ENCODE measurements around the gene TGFBR3L. TPM values are rescaled to one million over a fixed set of nuclear protein-coding genes. Genes with fewer than 3 reads are reported as not detected.

The TGFBR3L gene
- total RNA-seq, 2 donors from 2014 or later, result 7.4 to 9.7 TPM

- Mint-ChIP-seq H3K4me1 (ENCODE audit: low read depth) (peaks cover 40% of the 10 kb centered on the region), H3K27me3 (ENCODE audit: low read depth) (peaks cover 27% of the 10 kb centered on the region), H3K4me3 (peak overlapping the region; percentile 44 to 65), H3K27ac (no peak overlapping the region), H3K9me3 (no peaks in the 10 kb centered on the region), H3K36me3 (ENCODE audit: insufficient read depth in 2 of 2) (no peaks in the 10 kb centered on the region)
- DNase-seq, result no peak
- ATAC-seq (replicated peaks in 1 of 2), result no peak
Observed at GRCh38 chr19:7872306-7873204, 42.1 kb upstream of the TGFBR3L start.

DNA sequence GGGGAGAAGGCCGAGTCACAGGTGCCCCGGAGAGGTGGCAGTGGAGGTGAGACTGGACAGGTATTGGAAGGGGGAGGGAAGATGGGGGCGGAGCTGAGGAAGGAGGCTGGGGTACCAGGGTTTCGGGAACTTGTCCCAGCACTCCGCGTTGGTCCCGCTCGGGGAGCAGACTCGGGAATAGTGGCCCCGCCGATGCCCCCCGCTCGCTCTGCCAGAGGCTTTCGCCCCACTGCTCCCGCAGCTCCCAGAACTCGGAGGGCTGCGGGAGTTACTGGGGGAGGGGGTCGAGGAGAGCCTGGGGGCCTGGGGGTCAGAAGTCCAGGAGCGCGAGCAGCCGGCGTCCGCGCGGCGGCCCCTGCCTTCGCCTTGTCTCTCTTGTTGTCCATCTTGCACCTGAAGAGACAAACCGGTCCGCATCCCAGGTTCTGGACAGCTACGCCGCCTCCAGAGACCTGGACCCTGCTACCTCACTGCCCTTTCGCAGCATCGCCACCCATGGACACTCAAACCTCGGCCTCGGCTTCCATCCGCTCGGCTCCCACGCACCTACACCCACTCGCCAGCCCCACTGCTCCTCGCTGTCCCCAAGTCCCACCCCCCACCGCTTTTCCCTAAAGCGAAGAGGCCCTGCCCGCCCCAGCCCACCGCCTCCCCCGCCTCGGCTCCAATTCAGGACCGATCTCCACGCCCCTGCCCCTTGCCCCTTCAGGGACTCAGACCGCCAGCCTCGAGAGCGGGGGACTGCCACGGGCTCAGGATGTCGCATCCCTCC is 41.1 kb upstream of the TGFBR3L start:
- H3K9me3 Mint-ChIP-seq, result no peaks in the 10 kb centered on the region
- DNase-seq, result no peak
- H3K36me3 Mint-ChIP-seq (ENCODE audit: insufficient read depth in 2 of 2), result no peaks in the 10 kb centered on the region
- peaks cover 24% of the 10 kb centered on the region for H3K27me3 Mint-ChIP-seq (ENCODE audit: low read depth)
- H3K4me3 Mint-ChIP-seq, result peak overlapping the region; percentile 81 to 85
- peaks cover 38% of the 10 kb centered on the region for H3K4me1 Mint-ChIP-seq (ENCODE audit: low read depth)
- no peak overlapping the region for H3K27ac Mint-ChIP-seq
- ATAC-seq (replicated peaks in 1 of 2), result no peak

DNA sequence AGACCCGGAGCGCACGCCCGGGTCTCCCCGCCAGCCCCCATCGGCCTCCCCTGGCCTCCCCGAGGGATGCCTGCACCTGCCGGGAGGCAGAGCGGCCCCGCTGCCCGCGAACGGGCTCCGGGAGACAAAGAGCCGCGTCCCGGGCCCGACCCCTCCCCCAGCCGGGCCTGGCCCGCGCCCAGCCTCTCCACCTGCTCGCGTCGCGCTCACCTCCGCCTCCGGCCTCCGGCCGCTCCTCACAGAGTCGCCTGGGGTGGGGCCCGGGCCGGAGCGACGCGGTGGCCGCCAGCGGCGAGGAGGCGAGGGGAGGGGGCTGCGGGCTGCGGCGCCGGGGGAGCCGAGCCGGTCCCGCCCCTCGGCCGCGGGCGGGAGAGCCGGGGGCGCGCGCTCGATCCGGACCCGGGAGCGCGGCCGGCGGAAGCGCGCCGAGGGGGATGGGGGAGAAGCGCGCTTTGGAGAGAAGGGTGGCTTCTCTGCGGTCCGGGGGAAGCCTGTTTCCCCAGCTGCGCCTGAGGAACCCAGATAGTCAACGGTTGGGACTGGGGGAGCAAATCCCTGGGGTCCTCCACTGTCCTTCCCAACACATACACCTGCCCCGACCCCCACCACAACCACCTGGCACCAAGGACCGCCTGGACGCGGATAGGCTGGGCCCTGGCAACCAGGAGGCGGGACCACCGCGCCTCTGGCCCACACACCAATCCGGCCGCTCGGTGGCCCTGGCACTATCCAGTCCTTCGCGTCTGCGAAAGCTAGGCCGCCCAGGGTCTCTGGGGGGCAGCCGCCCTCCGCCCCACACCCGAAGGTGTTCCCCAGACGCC is 40.3 kb upstream of the TGFBR3L start, which contains the start of gene PRR36:
Gene PRR36 (minus strand): TSS at position 315 of the 821 bp plus-strand sequence. CDS start 701 bp downstream, outside the sequence.
- Mint-ChIP-seq H3K27me3 (ENCODE audit: low read depth) (peaks cover 24% of the 10 kb centered on the region), H3K27ac (no peak within 1 kb of the TSS), H3K4me3 (peak within 1 kb of the TSS; percentile 81 to 85), H3K9me3 (no peaks in the 10 kb centered on the region), H3K4me1 (ENCODE audit: low read depth) (peaks cover 32% of the 10 kb centered on the region), H3K36me3 (ENCODE audit: insufficient read depth in 2 of 2) (no peaks in the 10 kb centered on the region)
- ATAC-seq (replicated peaks in 1 of 2) (peak in 1 of 2 donors; percentile 13), DNase-seq (peak; percentile 38 to 54)

DNA sequence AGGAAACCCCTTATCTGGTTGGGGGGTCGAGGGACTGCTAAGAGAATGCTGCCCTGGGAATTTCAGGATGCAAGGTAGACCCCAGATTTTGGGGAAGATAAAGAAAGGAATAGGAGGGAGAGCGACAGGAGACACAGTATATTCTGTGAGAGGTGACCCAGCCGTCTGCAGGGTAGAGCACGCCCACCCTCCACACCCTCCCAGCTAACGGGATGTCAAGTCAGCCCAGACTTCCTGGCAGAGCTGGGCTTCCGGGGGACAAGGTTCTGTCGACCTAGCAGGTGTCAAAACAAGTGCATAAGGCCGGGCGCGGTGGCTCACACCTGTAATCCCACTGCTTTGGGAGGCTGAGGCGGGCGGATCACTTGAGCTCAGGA is 39.7 kb upstream of the TGFBR3L start:
- no peaks in the 10 kb centered on the region for H3K36me3 Mint-ChIP-seq (ENCODE audit: insufficient read depth in 2 of 2)
- DNase-seq, result no peak
- H3K9me3 Mint-ChIP-seq, result no peaks in the 10 kb centered on the region
- peaks cover 31% of the 10 kb centered on the region for H3K4me1 Mint-ChIP-seq (ENCODE audit: low read depth)
- H3K27me3 Mint-ChIP-seq (ENCODE audit: low read depth), result peaks cover 24% of the 10 kb centered on the region
- H3K4me3 Mint-ChIP-seq, result peak overlapping the region; percentile 67 to 77
- no peak overlapping the region for H3K27ac Mint-ChIP-seq
- ATAC-seq (replicated peaks in 1 of 2), result no peak

DNA sequence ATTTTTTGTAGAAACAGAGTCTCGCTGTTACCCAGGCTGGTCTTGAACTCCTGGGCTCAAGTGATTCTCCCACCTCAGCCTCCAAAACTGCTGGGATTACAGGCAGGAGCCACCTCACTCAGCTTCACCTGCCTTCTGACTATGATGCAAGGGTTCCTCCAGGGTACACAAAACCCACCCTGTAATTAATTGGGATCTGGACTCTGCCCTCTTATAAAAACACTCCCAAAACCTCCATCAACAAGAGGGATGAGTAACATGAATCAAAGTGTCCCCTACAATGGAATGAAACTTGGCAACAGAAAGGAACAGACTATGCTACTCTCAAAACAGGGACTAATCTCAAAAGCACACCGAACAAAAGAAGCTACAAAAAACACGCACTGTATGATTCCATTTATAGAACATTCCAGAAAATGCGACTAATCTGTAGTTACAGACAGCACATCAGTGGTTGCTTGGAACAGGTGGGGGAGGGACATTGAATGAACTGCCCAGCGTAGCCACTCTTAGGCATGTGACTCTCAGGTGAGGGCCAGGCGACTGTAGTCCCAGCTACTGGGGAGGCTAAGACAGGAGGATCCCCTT is 37.3 kb upstream of the TGFBR3L start:
- H3K27ac Mint-ChIP-seq, result no peak overlapping the region
- peaks cover 9% of the 10 kb centered on the region for H3K4me1 Mint-ChIP-seq (ENCODE audit: low read depth)
- H3K36me3 Mint-ChIP-seq (ENCODE audit: insufficient read depth in 2 of 2), result no peaks in the 10 kb centered on the region
- peaks cover 0 to 3% of the 10 kb centered on the region in 2 donors for H3K9me3 Mint-ChIP-seq
- DNase-seq, result no peak
- ATAC-seq (replicated peaks in 1 of 2), result no peak
- H3K27me3 Mint-ChIP-seq (ENCODE audit: low read depth), result peaks cover 11% of the 10 kb centered on the region
- H3K4me3 Mint-ChIP-seq, result no peak overlapping the region

DNA sequence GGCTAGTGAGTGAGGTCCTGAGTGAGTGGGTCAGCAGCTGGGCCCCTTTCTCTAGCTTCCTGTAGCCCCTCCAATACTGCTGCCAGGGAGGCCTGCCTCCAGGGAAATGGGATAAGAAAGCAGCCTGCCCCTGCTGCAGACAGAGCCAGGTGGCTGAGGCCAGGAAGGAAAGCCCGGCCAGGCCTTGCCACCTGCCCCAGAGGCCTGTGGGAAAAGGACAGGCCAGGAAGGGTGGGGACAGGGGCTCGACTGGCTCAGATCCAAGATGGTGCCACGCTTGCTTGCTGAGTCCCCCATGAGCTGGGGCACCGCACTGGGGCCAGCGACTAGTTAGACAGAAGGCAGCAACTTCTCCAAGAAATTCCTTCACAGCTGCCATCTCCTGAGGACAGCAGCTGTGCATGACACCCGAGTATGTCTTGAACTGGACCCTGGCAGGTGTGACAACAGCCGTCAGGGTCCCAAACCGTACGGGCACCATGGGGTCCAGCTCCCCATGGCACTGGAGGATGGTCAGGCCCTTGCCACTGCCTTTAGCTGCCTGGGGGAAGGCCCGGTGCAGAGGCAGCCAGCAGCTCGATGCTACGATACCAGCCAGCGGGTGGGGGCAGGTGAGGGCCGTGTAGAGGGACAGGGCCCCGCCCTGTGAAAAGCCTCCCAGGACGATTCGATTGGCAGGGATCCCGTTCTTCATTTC is 35.4 kb upstream of the TGFBR3L start:
- Mint-ChIP-seq H3K4me3 (no peak overlapping the region), H3K27ac (no peak overlapping the region), H3K27me3 (ENCODE audit: low read depth) (no peaks in the 10 kb centered on the region), H3K4me1 (ENCODE audit: low read depth) (peaks cover 4% of the 10 kb centered on the region), H3K36me3 (ENCODE audit: insufficient read depth in 2 of 2) (no peaks in the 10 kb centered on the region), H3K9me3 (peaks cover 0 to 3% of the 10 kb centered on the region in 2 donors)
- peak; percentile 27 to 68 for ATAC-seq (replicated peaks in 1 of 2)
- no peak for DNase-seq

DNA sequence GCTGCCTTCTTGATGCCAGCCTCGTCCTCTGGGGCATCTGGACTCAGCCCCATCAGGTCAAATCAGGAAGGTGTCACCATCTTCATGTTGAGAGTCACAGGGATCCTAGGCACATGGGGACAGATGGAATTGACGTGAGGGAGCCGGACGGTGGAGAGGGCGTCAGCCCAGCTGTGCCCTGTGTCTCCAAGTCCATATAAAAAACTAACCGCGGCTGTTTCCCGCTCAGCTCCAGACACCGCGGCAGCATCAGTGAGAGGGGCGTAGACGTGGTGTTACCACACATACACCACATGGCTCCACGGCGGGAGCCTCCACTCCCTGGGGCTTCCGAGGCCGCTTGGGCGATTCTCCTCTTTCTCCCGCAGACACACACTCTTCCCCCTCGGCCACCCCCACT is 34.8 kb upstream of the TGFBR3L start:
- Mint-ChIP-seq H3K36me3 (ENCODE audit: insufficient read depth in 2 of 2) (no peaks in the 10 kb centered on the region), H3K4me3 (no peak overlapping the region), H3K9me3 (peaks cover 0 to 3% of the 10 kb centered on the region in 2 donors), H3K27ac (no peak overlapping the region), H3K27me3 (ENCODE audit: low read depth) (no peaks in the 10 kb centered on the region), H3K4me1 (ENCODE audit: low read depth) (peaks cover under 1% of the 10 kb centered on the region)
- no peak for DNase-seq
- ATAC-seq (replicated peaks in 1 of 2), result peak; percentile 48 to 75

DNA sequence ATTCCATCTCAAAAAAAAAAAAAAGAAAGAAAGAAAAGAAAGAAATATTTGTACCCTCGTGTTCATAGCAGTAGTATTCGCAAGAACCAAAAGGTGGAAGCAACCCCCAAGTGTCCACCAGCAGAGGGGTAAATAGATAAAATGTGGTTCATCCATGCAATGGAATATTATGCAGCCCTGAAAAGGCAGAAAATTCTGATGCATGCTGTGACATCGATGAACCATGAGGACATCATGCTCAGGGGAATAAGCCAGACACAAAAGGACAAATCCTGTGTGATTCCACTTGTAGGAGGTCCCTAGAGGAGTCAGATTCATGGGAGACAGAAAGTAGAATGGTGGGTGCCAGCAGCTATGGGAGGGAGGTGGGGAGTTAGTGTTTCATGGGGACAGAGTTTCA is 32.7 kb upstream of the TGFBR3L start:
- H3K4me3 Mint-ChIP-seq, result no peak overlapping the region
- ATAC-seq (replicated peaks in 1 of 2), result no peak

GRCh38 chr19:7883105-7883504 is 31.5 kb upstream of the TGFBR3L start:
- peaks cover 0 to 3% of the 10 kb centered on the region in 2 donors for H3K9me3 Mint-ChIP-seq
- no peaks in the 10 kb centered on the region for H3K27me3 Mint-ChIP-seq (ENCODE audit: low read depth)
- H3K36me3 Mint-ChIP-seq (ENCODE audit: insufficient read depth in 2 of 2), result no peaks in the 10 kb centered on the region
- ATAC-seq (replicated peaks in 1 of 2) (no peak), DNase-seq (no peak)
- no peaks in the 10 kb centered on the region for H3K4me1 Mint-ChIP-seq (ENCODE audit: low read depth)
- H3K27ac Mint-ChIP-seq, result no peak overlapping the region
- no peak overlapping the region for H3K4me3 Mint-ChIP-seq

More for the DNA sequence above, 32.7 kb upstream of the TGFBR3L start:
- no peak for DNase-seq
- H3K27ac Mint-ChIP-seq, result no peak overlapping the region
- H3K36me3 Mint-ChIP-seq (ENCODE audit: insufficient read depth in 2 of 2), result no peaks in the 10 kb centered on the region
- H3K27me3 Mint-ChIP-seq (ENCODE audit: low read depth), result no peaks in the 10 kb centered on the region
- peaks cover 0 to 3% of the 10 kb centered on the region in 2 donors for H3K9me3 Mint-ChIP-seq
- no peaks in the 10 kb centered on the region for H3K4me1 Mint-ChIP-seq (ENCODE audit: low read depth)

- ATAC-seq (replicated peaks in 1 of 2) (no peak), DNase-seq (no peak)
- H3K4me3 Mint-ChIP-seq, result no peak overlapping the region
- no peaks in the 10 kb centered on the region for H3K4me1 Mint-ChIP-seq (ENCODE audit: low read depth)
- no peak overlapping the region for H3K27ac Mint-ChIP-seq
- H3K27me3 Mint-ChIP-seq (ENCODE audit: low read depth), result peaks cover 3% of the 10 kb centered on the region
- no peaks in the 10 kb centered on the region for H3K36me3 Mint-ChIP-seq (ENCODE audit: insufficient read depth in 2 of 2)
- H3K9me3 Mint-ChIP-seq, result peaks cover 0 to 3% of the 10 kb centered on the region in 2 donors
Observed at GRCh38 chr19:7883796-7884570, 30.6 kb upstream of the TGFBR3L start.

DNA sequence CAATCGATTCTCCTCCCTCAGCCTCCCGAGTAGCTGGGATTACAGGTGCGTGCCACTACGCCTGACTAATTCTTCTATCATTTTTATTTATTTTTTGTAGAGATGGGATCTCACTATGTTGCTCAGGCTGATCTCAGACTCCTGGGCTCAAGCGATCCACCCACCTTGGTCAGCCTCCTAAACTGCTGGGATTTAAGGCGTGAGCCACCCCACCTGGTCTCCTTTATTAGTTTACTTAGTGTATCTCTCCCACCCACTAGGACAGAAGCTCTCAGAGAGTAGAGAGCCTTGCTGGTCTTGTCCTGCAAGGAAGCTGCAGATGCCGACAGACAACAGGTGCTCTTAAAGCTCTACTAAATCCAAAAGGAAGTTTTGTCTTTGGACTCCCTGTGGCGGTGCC is 28.8 kb upstream of the TGFBR3L start:
- Mint-ChIP-seq H3K27me3 (ENCODE audit: low read depth) (peaks cover 15% of the 10 kb centered on the region), H3K4me3 (no peak overlapping the region), H3K27ac (no peak overlapping the region), H3K36me3 (ENCODE audit: insufficient read depth in 2 of 2) (no peaks in the 10 kb centered on the region), H3K9me3 (peaks cover 0 to 3% of the 10 kb centered on the region in 2 donors), H3K4me1 (ENCODE audit: low read depth) (no peaks in the 10 kb centered on the region)
- ATAC-seq (replicated peaks in 1 of 2), result no peak
- no peak for DNase-seq

Measured in activated T-cell treated with anti-CD3 and anti-CD28 coated beads, Interleukin-2, amount 50 U/mL, for 72 hours (primary cell).